Measurements from ENCODE around the gene CSF2RB. TPM values are rescaled to one million over a fixed set of nuclear protein-coding genes. Genes with fewer than 3 reads are reported as not detected.
A peak's percentile ranks its signal among the peaks of the same experiment; 100 is the strongest.

Gene CSF2RB
- total RNA-seq, 1 donor from 2014 or later, result 30.1 TPM

GRCh38 chr22:36934418-36935312 lies 21.2 kb downstream of the CSF2RB start:
- Histone ChIP-seq H3K4me1 (peaks cover 5% of the 10 kb centered on the region), H3K27me3 (ENCODE audit: low read depth) (no peaks in the 10 kb centered on the region), H3K9me3 (no peaks in the 10 kb centered on the region), H3K4me3 (no peak overlapping the region), H3K27ac (no peak overlapping the region), H3K36me3 (peaks cover 13% of the 10 kb centered on the region)
- intact Hi-C loops (cut with DNase I), result no loop called here
- ATAC-seq, result no peak
- no peak for TF ChIP-seq CTCF (IDR thresholded peaks at IDR 0.05)
- DNase-seq, result no peak

DNA sequence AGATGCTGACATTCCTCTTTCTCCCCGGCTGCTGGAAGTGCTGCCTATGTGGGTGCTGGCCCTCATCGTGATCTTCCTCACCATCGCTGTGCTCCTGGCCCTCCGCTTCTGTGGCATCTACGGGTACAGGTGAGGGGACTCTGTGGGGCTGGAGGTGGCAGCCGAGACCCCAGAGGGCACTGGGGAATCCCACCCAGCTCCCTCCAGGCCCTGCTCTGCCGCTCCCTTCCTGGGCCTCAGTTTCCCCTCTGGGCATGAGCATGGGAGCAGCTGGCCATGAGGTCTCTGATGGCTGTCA lies 21.8 kb downstream of the CSF2RB start:
- peaks cover 8% of the 10 kb centered on the region for H3K36me3 ChIP-seq
- H3K9me3 ChIP-seq, result no peaks in the 10 kb centered on the region
- H3K4me3 ChIP-seq, result no peak overlapping the region
- H3K27ac ChIP-seq, result no peak overlapping the region
- H3K4me1 ChIP-seq, result peaks cover 5% of the 10 kb centered on the region
- no peak for DNase-seq
- intact Hi-C loops (cut with DNase I), result no loop called here
- TF ChIP-seq CTCF (IDR thresholded peaks at IDR 0.05), result no peak
- ATAC-seq, result no peak
- no peaks in the 10 kb centered on the region for H3K27me3 ChIP-seq (ENCODE audit: low read depth)

DNA sequence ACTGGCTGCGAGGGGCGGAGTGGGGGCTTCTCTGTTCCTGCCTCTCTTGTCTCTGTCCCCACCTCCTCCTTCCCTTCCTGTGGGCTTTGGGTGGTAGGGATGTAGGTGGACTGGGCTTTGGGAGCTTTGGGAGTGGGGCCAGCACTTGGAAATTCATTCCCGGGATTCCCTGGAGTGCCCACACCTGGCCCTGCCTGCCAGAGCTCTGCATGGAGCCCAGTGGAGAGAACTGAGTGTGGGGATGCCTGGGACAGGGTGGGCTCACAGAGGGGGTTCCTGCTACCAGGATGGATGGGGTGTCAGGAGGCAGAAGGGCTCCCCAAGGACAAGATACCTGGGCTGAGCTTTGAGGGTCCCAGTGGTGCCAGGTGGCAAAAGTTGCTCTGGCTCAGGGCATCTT lies 22.3 kb downstream of the CSF2RB start:
- Histone ChIP-seq H3K27ac (no peak overlapping the region), H3K4me3 (no peak overlapping the region), H3K9me3 (no peaks in the 10 kb centered on the region), H3K27me3 (ENCODE audit: low read depth) (no peaks in the 10 kb centered on the region), H3K36me3 (peaks cover 8% of the 10 kb centered on the region), H3K4me1 (peaks cover 5% of the 10 kb centered on the region)
- DNase-seq (no peak), ATAC-seq (no peak)
- TF ChIP-seq CTCF (IDR thresholded peaks at IDR 0.05), result no peak
- intact Hi-C loops (cut with DNase I), result no loop called here

GRCh38 chr22:36936362-36937116 lies 23.1 kb downstream of the CSF2RB start:
- H3K36me3 ChIP-seq, result peaks cover 8% of the 10 kb centered on the region
- intact Hi-C loops (cut with DNase I), result no loop called here
- no peak overlapping the region for H3K27ac ChIP-seq
- no peak for DNase-seq
- ATAC-seq, result peak; percentile 26 to 32
- no peaks in the 10 kb centered on the region for H3K9me3 ChIP-seq
- no peak overlapping the region for H3K4me3 ChIP-seq
- no peak for TF ChIP-seq CTCF (IDR thresholded peaks at IDR 0.05)
- peaks cover 5% of the 10 kb centered on the region for H3K4me1 ChIP-seq
- no peaks in the 10 kb centered on the region for H3K27me3 ChIP-seq (ENCODE audit: low read depth)

DNA sequence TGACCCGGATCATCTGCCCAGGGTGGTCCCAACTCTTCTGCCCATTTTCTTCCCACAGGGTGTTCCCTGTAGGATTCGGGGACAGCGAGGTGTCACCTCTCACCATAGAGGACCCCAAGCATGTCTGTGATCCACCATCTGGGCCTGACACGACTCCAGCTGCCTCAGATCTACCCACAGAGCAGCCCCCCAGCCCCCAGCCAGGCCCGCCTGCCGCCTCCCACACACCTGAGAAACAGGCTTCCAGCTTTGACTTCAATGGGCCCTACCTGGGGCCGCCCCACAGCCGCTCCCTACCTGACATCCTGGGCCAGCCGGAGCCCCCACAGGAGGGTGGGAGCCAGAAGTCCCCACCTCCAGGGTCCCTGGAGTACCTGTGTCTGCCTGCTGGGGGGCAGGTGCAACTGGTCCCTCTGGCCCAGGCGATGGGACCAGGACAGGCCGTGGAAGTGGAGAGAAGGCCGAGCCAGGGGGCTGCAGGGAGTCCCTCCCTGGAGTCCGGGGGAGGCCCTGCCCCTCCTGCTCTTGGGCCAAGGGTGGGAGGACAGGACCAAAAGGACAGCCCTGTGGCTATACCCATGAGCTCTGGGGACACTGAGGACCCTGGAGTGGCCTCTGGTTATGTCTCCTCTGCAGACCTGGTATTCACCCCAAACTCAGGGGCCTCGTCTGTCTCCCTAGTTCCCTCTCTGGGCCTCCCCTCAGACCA lies 24.0 kb downstream of the CSF2RB start:
- no peak for DNase-seq
- H3K27me3 ChIP-seq (ENCODE audit: low read depth), result no peaks in the 10 kb centered on the region

More for the DNA sequence above, 24.0 kb downstream of the CSF2RB start:
- no peak for ATAC-seq
- Histone ChIP-seq H3K9me3 (no peaks in the 10 kb centered on the region), H3K4me1 (peaks cover 5% of the 10 kb centered on the region), H3K36me3 (peaks cover 8% of the 10 kb centered on the region), H3K27ac (no peak overlapping the region), H3K4me3 (no peak overlapping the region)
- intact Hi-C loops (cut with DNase I), result no loop called here
- no peak for TF ChIP-seq CTCF (IDR thresholded peaks at IDR 0.05)

Measured in lower lobe of right lung (tissue), 2 donors.